ENCODE results near the gene B9D1.

DNA sequence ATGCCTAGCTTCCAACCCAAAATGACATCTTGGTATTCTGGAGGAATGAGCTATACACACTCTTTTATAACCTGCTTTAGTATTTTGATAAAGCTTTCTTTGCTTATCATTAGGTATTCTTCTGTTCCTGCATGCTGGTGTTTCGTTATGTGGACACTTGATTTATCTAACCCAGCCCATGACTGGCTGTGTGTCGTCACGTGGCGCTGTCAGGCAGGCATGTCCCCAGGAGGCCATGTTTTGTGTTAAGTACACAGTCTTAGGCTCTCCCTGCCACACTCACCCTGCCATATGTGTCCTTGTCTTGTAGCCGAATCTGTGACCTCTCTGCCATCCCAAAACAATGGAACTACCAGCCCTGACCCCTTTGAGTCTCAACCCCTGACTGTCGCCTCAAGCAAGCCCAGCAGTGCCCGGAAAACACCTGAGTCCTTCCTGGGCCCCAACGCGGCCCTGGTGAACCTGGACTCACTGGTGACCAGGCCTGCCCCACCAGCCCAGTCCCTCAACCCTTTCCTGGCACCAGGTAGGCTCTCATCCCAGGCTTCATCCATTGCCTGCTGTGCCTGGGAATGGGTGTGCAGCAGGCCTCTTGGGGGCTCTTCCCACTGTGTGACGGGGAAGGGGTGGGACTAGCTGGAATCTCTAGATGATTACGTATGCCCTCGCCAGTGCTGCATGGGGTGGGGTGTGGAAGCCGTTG, 30.8 kb downstream of the B9D1 start:
- TF ChIP-seq, protein P1, sequence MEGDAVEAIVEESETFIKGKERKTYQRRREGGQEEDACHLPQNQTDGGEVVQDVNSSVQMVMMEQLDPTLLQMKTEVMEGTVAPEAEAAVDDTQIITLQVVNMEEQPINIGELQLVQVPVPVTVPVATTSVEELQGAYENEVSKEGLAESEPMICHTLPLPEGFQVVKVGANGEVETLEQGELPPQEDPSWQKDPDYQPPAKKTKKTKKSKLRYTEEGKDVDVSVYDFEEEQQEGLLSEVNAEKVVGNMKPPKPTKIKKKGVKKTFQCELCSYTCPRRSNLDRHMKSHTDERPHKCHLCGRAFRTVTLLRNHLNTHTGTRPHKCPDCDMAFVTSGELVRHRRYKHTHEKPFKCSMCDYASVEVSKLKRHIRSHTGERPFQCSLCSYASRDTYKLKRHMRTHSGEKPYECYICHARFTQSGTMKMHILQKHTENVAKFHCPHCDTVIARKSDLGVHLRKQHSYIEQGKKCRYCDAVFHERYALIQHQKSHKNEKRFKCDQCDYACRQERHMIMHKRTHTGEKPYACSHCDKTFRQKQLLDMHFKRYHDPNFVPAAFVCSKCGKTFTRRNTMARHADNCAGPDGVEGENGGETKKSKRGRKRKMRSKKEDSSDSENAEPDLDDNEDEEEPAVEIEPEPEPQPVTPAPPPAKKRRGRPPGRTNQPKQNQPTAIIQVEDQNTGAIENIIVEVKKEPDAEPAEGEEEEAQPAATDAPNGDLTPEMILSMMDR (IDR thresholded peaks at IDR 0.05; ENCODE audit: low read length): no peak
- no peak for TF ChIP-seq EZH2 (optimal IDR thresholded peaks at IDR 0.05; ENCODE audit: low read depth, low read length)

Data from MM.1S (cell line).